Dendritic cell treated with granulocyte-macrophage colony-stimulating factor and Interleukin-4, amounts not matched to agents 40 ng/mL and 50 ng/mL, for 4 days (primary cell): Measurements from ENCODE around the gene CTRB2.

Experiments used
- H3K27ac Mint-ChIP-seq: one replicate; pipeline ENCODE4 v1.8.0; 2022; ENCODE audit warnings: mild to moderate bottlenecking, mixed read lengths
- H3K27me3 Mint-ChIP-seq: one replicate; pipeline ENCODE4 v1.8.0; 2022; ENCODE audit warnings: mild to moderate bottlenecking, mixed read lengths
- H3K36me3 Mint-ChIP-seq: one replicate; pipeline ENCODE4 v1.8.0; 2022; ENCODE audit warnings: low read depth, mixed read lengths
- H3K4me1 Mint-ChIP-seq: one replicate; pipeline ENCODE4 v1.8.0; 2022; ENCODE audit warnings: low read depth, mixed read lengths
- H3K4me3 Mint-ChIP-seq: one replicate; pipeline ENCODE4 v1.8.0; 2022; ENCODE audit warnings: mild to moderate bottlenecking, moderate library complexity, mixed read lengths
- H3K9me3 Mint-ChIP-seq: one replicate; pipeline ENCODE4 v1.8.0; 2022; ENCODE audit warnings: mixed read lengths
- intact Hi-C: fragments of 100-400 bp; cut with micrococcal nuclease; formaldehyde crosslinking; loops from one replicate; pipeline ENCODE4 v1.15.0; 2022

CTRB2 gene

DNA sequence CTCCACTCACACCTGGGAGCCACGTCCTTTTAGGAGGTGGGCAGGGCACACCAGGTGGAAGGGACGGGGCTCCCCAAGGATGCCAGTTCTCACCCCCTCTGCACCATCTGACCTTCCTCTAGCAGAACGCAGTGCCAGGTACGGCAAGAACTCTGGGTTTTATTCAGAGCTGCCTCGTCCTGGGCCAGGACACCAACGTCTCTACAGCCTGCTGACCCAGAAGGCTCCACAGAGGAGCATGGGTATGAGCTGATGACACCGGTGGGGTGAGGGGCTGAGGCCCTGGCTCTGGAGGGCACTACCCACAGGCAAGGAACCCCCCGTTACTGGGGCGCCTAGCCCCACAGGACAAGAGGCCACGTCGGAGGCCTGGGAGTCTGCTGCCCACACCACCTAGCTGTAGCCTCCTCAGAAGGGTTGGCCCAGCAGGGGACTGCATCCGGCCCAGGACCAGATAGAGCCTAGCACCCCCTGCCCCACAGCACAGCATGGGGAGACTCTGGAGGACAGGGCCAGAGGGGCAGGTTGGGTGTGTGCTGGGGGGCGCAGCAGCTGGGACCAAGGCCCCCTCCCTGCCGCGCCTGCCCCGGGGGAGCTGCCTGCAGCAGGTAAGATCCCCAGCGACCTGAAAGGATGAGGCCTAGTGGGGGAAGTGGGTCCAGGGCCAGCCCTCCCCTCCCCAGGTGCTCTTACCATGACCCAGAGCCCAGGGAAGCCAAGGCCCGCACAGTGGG lies 30.6 kb upstream of the CTRB2 start:
- no peak overlapping the region for H3K27ac Mint-ChIP-seq
- no peaks in the 10 kb centered on the region for H3K9me3 Mint-ChIP-seq
- no peaks in the 10 kb centered on the region for H3K36me3 Mint-ChIP-seq
- H3K4me1 Mint-ChIP-seq = no peaks in the 10 kb centered on the region
- H3K27me3 Mint-ChIP-seq = peaks cover 99% of the 10 kb centered on the region
- intact Hi-C loops = no loop called here
- no peak overlapping the region for H3K4me3 Mint-ChIP-seq

DNA sequence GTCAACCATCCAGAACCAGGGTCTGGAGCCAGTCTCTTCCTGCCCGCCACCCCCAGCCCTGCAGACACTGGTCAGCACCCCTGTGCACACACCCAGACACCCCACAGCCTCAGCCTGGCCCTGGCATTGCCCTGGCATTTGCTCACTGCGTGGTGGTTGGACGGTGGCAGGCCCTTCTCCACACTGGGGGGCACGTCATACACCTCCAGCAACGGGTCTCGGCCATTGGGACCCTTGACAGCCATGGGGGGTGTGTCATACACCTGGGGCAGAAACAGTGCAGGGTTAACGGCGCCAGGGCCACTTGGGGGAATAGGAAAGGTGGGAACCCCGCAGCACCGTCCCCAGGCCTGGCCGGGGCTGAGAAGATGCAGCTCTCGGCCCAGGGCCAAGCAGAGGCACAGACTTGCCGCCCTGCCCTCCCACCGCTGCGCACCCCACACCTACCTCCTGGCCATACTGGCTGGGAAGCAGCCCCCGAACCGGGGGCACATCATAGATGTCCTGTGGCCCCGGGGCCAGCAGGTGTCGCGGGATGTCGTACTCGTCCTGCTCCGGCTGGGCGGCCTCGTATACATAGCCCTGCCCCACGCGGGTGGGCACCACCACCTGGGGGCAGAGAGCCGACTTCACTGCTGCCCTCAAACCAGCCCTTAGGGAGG lies 29.9 kb upstream of the CTRB2 start:
- H3K27ac Mint-ChIP-seq = no peak overlapping the region

DNA sequence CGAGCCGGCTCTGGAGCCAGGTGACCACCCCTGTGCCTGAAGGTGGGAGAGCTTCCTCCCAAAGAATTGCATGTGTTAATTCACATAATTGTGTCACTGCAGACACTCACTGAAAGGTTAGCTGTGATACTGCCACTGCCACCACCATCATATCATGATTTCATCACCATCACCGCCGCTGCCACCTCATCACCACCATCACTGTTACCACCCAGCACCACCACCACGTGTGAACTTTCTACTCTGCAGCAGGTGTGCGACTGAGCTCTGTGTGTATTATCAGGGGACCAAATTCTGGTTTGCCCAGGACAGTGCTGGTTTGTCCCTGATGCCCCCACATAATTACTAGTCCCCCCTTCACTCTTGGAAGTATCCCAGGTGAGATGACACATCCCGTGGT lies 29.3 kb upstream of the CTRB2 start:
- intact Hi-C loops = no loop called here
- H3K9me3 Mint-ChIP-seq = no peaks in the 10 kb centered on the region
- no peak overlapping the region for H3K27ac Mint-ChIP-seq
- H3K27me3 Mint-ChIP-seq = peaks cover 99% of the 10 kb centered on the region
- no peak overlapping the region for H3K4me3 Mint-ChIP-seq
- no peaks in the 10 kb centered on the region for H3K36me3 Mint-ChIP-seq
- no peaks in the 10 kb centered on the region for H3K4me1 Mint-ChIP-seq

More for the DNA sequence above, 29.9 kb upstream of the CTRB2 start:
- H3K36me3 Mint-ChIP-seq = no peaks in the 10 kb centered on the region
- H3K9me3 Mint-ChIP-seq = no peaks in the 10 kb centered on the region
- H3K4me1 Mint-ChIP-seq = no peaks in the 10 kb centered on the region
- intact Hi-C loops = no loop called here
- no peak overlapping the region for H3K4me3 Mint-ChIP-seq
- H3K27me3 Mint-ChIP-seq = peaks cover 99% of the 10 kb centered on the region

DNA sequence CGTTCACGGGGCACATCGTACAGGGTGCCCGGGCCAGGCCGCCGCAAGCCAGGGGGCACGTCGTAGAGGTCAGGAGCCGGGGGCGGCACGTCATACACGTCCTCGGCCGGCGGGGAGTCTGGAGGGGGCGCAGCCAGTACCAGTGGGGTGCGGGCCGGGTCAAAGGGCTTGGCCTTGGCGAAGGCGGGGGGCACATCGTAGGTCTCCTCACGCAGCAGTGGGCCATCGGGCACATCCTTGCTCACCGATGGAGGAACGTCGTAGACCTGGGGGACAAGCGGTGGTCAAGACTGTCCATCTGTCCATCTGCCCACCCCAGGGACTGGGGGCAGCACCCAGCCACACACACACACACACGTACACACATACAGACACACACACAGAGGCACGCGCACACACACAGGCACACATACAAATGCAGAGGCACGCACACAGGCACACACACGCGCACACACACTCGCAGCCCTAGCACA lies 28.8 kb upstream of the CTRB2 start:
- Mint-ChIP-seq H3K4me3 (no peak overlapping the region), H3K4me1 (no peaks in the 10 kb centered on the region), H3K27ac (no peak overlapping the region), H3K27me3 (peaks cover 99% of the 10 kb centered on the region), H3K9me3 (no peaks in the 10 kb centered on the region), H3K36me3 (no peaks in the 10 kb centered on the region)
- intact Hi-C loops = no loop called here

DNA sequence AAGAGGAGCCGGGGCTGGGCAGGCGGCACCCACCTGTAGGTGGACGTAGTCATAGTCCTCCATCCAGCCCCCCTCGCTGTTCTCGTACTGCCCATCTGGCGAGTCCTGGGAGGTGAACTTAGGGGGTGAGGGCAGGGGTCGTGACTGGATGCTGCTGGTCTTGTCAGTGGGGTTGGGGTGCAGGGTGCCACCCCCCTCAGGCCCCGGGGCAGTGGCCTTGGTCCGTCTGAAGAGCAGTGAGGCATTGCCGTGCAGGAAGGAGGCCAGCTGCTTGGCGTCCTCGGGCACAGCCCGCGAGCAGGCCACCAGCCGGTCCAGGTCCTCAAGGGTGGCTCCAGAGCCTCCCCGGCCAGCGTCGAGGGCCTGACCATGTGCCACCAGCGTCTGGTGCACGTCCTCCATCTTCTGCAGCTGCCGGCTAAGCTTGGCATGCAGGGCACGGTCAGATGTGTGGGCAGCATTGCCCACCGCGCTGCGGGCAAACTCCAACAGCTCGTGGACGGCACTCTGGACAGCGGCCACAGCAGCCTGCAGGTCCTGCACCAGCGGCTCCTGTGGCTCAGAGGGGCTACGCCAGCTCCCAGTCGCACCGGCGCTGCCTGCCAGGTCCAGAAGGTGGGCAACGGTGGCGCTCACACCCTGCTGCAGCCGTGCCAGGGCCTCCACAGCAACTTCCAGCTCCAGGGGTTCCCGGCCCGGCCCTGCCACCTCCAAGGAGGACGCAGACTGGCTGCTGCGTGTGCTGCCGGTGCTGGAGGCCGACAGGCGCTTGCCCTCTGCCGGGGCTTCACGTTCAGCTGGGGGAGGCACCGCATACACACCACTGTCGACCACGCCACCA lies 28.1 kb upstream of the CTRB2 start:
- H3K27ac Mint-ChIP-seq = no peak overlapping the region
- H3K4me3 Mint-ChIP-seq = no peak overlapping the region
- H3K27me3 Mint-ChIP-seq = peaks cover 99% of the 10 kb centered on the region
- intact Hi-C loops = loop anchor here (1.0 kb wide), 1 partner anchor 167 kb away; no protein-coding TSS in a partner anchor
- H3K4me1 Mint-ChIP-seq = no peaks in the 10 kb centered on the region
- H3K36me3 Mint-ChIP-seq = no peaks in the 10 kb centered on the region
- no peaks in the 10 kb centered on the region for H3K9me3 Mint-ChIP-seq

DNA sequence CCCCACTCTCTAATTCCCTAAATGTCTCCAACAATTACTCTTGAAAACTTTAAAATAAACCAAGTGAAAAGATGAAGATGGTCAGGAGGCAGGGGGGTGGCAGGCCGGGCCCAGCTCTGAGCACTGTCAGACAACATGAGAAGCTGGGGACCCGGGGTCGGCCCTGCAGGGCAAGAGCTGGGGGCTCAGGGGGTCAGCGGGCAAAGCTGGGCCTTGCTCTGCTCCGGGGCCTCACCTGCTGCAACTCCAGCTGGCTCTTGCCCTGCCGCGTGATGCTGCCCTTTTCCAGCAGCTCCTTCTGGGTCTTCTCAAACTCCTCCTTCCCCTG lies 26.6 kb upstream of the CTRB2 start:
- H3K27ac Mint-ChIP-seq = no peak overlapping the region
- no peaks in the 10 kb centered on the region for H3K9me3 Mint-ChIP-seq
- no peaks in the 10 kb centered on the region for H3K4me1 Mint-ChIP-seq
- peaks cover 99% of the 10 kb centered on the region for H3K27me3 Mint-ChIP-seq
- H3K4me3 Mint-ChIP-seq = no peak overlapping the region
- H3K36me3 Mint-ChIP-seq = no peaks in the 10 kb centered on the region
- intact Hi-C loops = loop anchor here (1.0 kb wide), 1 partner anchor 152 kb away; no protein-coding TSS in a partner anchor

DNA sequence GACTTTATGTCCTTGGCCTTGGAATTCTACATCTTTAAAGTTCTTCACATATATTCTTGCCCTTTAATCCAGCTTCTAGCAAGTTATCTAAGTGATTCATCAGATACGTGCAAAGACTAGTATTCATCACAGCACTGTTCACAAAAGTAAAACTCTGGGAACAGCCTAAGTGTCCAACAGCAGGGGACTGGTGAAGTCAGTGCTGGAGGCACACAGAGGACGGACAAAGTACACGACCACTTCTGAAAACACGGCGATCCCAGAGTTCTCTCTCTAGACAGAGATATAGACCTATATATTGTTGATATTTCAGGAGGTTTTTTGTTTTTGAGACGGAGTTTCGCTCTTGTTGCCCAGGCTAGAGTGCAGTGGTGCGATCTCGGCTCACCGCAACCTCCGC lies 24.6 kb upstream of the CTRB2 start:
- Mint-ChIP-seq H3K27ac (no peak overlapping the region), H3K27me3 (peaks cover 99% of the 10 kb centered on the region), H3K9me3 (no peaks in the 10 kb centered on the region), H3K4me3 (no peak overlapping the region), H3K4me1 (no peaks in the 10 kb centered on the region), H3K36me3 (no peaks in the 10 kb centered on the region)
- intact Hi-C loops = no loop called here

DNA sequence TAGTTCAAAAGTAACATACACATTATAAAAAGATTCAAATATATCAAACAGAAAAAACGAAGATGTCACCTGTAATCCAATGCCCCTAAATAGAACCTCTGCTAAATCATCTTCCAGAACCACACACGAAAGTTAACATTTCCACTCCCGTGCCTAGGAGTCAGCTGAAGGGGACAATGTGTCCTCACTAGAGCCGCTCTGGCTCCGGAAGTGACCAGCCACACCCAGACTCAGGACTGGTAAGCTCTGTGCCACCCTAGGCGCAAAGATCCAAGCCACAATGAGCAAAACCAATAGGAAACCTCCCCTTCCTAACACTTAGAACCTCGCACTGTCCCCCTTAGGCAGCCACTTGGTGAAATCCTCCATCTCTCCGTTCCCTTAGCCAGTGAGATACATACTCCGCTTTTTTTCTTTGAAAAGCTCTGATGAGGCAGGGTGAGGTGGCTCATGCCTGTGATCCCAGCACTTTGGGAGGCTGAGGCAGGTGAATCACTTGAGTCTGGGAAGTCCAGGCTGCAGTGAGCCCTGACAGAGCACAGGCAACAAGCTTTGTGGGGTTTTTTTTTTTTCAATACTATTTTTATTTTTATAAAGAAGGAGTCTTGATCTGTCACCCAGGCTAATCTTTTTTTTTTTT lies 23.6 kb upstream of the CTRB2 start:
- H3K9me3 Mint-ChIP-seq = no peaks in the 10 kb centered on the region
- H3K27me3 Mint-ChIP-seq = peaks cover 99% of the 10 kb centered on the region
- no peaks in the 10 kb centered on the region for H3K4me1 Mint-ChIP-seq
- no peak overlapping the region for H3K4me3 Mint-ChIP-seq
- intact Hi-C loops = no loop called here
- H3K27ac Mint-ChIP-seq = no peak overlapping the region
- H3K36me3 Mint-ChIP-seq = no peaks in the 10 kb centered on the region

DNA sequence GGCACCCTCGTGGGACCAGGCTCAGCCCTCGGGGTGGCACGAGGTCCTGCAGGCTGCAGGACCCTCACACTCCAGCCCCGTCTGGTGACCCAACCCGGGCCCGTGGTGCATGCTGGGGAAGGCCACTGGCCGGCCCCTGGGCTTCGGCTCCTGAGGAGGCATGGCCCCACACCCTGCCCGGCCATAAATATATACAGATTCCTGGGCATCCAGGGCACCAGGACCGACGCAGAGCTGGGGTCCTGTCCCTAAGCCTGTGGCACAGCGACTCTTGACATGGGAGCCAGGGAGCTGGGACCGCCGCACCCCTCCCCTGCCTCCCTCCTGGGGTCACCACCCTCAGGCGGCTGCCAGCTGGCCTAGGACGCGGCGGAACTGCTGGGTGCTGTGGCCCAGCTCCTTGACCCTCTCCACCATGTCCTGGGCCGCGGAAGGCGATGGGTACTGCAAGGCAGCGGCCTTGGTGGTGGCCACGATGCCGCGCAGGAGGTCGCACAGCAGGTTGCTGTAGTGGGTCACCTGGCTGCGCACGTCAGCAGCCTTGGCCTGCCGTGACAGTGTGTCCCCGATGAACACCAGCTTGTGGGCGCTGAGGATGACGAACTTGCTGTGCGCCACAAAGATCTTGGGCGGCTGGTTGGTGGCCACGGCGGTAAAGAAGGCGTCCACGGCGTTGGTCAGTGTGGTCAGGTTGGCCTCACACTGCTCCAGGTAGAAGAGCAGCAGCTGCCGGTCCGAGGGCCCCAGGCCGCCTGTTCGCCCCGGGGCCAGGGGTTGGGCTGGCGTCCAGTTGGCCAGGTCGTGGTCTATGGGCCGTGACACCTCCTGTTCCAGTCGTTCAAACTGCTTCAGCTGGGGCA lies 22.4 kb upstream of the CTRB2 start:
- no peaks in the 10 kb centered on the region for H3K4me1 Mint-ChIP-seq
- no peak overlapping the region for H3K27ac Mint-ChIP-seq
- H3K9me3 Mint-ChIP-seq = no peaks in the 10 kb centered on the region
- peaks cover 99% of the 10 kb centered on the region for H3K27me3 Mint-ChIP-seq
- H3K4me3 Mint-ChIP-seq = no peak overlapping the region
- no peaks in the 10 kb centered on the region for H3K36me3 Mint-ChIP-seq
- intact Hi-C loops = no loop called here

DNA sequence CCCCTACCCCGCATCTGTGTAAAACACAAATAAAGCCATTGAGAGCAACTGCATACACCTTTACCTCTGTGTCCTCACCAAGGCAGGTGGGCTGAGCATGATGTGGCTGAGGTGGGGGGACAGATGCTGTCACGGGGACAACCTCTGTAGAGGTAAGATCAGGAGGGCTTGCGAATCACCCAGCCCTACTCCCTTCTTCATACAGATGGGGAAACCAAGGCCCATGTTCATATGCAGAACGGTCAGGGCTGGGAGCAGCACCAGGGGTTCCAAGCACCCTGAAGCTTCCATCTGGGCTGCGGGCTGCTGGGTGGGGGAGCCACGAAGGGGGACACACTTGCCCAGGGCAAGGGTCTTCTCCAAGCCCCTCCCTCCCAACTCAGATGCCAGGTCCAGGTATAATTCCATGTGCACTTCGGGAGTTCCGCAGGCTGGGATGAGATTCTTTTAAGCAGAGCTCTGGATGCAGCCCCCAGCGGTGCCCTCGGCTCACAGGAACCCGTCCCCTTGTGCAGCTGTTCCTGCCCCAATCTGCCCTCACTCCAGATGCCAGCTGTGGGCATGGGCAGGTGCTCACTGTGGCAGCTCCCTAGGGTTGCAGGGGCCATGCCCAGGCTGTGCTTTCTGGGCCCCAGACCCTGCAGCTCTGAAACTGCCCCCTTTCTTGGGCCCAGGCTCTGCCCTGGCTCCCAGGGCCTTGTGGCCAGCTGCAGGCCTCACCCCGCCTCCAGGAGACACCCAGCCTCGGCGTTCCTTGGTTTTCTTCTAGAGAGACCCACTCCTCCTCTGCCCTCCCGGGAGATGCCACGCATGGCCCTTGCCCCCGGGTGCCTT lies 21.4 kb upstream of the CTRB2 start:
- H3K9me3 Mint-ChIP-seq = no peaks in the 10 kb centered on the region
- H3K4me3 Mint-ChIP-seq = no peak overlapping the region
- H3K27ac Mint-ChIP-seq = no peak overlapping the region
- no peaks in the 10 kb centered on the region for H3K36me3 Mint-ChIP-seq
- peaks cover 95% of the 10 kb centered on the region for H3K27me3 Mint-ChIP-seq
- intact Hi-C loops = no loop called here
- no peaks in the 10 kb centered on the region for H3K4me1 Mint-ChIP-seq

DNA sequence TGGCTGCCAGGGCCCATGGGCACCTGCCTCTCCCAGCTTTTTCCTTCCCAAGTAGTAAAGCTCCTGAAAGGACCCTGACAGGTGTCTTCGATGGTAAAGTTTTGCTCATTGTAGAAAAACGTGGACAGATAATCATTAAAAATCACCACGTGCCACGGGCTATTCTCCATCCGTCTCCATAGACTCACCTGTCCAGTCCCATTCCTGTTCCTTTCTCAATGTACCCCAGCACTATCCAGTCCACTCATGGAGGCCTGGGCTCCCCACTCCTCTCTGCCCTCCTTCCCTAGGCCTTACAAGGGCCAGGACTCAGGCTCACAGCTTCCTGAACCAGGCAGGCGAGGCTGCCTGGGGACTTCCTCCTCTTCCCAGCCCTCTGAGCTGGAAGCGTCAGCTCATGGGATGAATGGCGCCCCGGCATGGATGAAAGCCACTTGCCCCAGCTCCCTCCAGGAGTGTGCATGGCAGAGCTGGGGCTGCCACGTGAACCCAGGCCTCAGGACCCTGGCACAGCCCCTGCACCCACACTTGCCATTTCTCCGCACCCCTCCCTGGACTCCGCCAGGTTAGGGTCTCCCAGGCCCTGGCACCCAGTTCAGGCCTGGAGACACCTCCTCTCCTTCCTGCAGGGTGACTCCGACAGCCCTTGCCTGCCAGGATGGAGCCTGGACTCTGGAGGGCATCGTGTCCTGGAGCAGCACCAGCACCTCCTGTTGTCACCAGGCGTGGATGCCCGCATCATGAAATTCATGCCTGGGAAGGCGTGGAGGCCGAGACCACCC lies 20.6 kb upstream of the CTRB2 start:
- intact Hi-C loops = loop anchor here (2.0 kb wide), 1 partner anchor 21 kb away; the partner anchor contains the start of gene CTRB2
- peaks cover 88% of the 10 kb centered on the region for H3K27me3 Mint-ChIP-seq
- no peaks in the 10 kb centered on the region for H3K36me3 Mint-ChIP-seq
- no peaks in the 10 kb centered on the region for H3K9me3 Mint-ChIP-seq
- H3K27ac Mint-ChIP-seq = no peak overlapping the region
- H3K4me1 Mint-ChIP-seq = peaks cover 1% of the 10 kb centered on the region
- no peak overlapping the region for H3K4me3 Mint-ChIP-seq
